ENCODE measurements around the gene PLCB4. TPM values are rescaled to one million over a fixed set of nuclear protein-coding genes. Genes with fewer than 3 reads are reported as not detected.

PLCB4 gene
- total RNA-seq, 1 donor from 2014 or later: 16.4 TPM

DNA sequence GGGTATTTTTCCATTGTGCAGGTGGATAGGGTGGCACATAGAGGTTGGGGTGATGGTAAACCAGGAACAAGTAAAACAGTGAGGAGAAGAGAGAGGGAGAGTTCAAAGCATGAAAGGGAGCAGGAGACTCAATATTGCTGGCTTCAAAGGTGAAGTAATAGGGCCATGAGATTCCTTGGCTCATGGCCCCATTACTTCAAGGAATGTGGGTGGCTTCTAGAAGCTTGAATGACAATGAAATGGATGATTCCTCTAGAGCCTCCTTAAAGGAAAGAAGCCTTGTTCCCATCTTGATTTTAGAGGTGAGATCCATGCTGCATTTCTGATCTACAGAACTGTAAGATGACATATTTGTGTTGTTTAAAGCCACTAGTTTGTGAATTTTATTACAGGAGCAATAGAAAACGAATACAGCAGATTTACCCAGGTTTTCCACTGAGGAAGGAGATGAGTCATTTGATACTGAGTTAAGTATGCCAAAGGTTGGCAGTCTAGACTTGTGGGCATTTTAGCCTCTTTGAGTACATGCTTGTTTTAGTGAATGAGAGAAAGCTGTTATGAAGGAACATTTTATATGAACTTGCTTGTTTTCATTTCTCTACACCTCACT lies 110.4 kb downstream of the PLCB4 start:
- no peak for DNase-seq

DNA sequence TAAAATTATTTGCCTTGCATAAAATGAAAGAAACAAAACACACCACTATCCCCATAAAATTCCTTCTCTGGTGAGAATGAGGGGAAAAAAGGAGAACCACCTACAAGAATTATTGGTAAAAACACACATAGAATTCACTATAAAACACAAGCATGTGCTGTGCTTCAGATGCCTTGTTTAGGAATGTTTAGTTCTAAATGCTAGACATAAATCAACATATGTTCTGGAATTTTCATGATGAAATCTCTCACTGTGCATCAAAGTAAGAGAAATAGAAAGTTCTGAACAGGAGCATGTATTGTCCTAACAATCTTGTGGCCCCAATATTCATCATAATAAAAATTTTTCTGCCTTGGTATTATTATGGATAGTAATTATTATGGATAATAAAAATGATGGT lies 111.0 kb downstream of the PLCB4 start:
- no peak for DNase-seq

DNA sequence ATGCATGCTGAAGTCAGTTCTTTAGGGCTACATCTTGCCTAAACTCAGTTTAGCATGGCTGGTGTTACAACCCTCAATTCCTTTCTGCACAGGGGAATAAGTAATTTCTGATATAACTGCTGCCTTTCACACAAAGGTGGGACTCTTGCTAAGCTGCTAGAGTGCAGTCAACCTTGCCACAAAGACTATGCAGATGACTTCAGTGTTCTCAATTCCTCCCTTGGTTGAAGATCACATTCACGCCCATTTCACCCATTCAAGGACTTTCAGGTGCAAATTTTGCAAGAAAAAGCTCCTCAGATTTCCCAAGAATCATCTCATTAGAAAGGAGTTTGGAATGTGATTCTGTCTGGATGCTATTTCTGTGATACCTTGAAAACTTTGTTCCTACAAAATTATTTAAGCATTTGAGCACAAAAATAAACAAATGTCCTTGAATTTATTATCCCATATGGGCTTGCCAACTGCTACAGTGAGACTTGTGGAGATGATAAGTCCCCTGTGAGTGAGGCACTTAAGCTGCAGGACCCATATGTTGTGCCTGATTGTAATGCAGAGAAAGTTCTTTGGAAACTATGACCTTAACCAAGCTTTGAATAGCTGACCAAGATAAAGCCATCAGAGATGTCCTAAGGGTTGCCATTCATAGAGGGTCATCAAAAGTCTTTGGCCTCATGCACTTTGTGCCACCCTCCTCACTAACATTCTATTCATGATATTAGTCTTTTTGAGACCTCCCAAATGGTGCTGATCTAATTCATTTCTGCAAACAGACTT lies 111.8 kb downstream of the PLCB4 start:
- DNase-seq: no peak

DNA sequence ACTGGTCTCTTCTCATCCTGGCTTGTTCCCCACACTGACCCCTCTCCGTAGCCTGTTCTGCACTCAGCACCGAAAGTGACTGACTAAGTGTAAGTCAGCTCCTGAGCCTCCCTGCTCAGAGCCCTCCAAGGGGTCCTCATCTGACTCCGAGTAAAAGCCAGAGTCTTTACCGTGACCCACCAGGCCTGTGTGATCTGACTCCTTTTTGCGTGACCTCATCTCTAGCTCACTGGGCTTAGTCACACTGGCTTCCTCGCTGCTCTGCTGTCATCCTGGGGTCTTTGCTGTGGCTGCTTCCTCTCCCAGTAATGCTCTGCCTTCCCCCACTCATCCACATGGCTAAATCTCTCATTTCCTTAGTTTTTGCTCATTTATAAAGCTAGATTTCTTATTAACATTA lies 116.6 kb downstream of the PLCB4 start:
- DNase-seq: no peak

DNA sequence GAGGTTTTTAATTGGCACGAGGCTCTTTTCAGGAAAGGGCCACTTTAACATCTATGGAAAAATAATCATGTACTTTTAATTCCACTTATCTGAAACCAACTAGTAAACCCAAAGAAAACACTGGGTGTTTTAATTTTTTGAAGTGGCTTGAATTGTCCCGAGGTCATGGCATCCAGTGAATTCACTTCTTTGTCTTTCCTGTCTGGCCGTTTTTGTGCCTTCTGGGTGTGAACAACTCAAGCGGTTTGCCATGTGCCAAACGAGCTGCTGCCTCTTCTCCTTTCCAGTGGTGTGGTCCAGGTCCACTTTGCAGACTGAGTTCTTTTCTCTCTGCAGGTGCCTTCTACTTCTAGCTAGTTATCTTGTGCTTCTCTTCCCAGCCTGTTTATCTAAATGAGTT lies 117.5 kb downstream of the PLCB4 start:
- no peak for DNase-seq

DNA sequence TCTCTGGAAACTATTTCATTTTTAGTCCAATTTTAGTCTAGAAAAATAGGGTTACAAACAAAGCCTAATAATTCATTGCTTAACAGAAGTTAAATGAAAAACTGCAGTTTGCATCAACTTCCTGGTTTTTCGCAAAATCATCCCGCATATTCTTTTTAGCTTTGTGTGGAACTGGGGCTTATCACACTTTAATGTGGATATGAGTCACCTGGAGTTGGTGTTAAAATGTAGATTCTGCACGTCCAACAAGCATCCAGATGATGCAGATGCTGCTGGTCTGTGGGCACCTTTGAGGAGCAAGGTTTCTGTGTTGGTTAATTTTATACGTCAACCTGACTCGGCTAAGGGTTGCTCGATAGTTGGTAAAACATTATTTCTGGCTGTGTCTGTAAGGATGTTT lies 126.1 kb downstream of the PLCB4 start:
- DNase-seq: no peak

DNA sequence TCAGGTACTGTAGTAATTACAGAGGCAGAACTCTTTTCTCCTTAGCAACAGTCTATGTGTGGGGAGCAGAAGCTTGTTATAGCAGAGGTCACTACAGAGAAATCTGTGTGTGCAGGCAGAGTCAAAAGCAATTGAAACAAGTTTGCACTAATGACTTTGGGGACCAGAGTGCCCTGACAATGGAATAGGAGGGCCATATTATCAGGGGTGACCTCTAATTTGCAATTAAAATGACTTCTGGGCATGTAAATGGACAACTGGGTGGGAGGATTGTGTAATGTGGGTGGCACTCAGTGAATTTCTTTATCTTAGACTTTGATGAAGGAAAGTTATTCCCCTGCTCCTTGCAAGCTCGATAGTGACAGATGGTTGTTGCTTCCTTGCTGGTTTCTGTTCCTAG lies 127.2 kb downstream of the PLCB4 start:
- no peak for DNase-seq

DNA sequence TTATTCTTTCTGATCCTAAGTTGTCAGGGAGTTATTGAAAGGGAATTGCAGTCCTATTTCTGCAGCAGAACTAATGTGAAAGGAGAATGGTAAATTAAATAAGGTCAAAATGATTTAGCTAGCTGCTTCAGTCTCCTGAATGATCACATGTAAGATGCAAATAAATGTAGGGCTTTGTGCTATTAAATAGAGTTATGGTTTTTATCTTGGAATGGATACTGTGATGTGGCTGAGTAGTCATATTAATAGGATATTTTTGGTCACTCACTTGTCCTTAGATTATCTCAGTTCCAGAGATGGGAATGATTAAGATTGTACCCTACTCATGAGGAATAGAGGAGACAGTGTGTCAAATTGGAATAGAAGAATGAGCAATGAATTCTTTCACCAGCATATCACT lies 129.6 kb downstream of the PLCB4 start:
- DNase-seq: no peak

DNA sequence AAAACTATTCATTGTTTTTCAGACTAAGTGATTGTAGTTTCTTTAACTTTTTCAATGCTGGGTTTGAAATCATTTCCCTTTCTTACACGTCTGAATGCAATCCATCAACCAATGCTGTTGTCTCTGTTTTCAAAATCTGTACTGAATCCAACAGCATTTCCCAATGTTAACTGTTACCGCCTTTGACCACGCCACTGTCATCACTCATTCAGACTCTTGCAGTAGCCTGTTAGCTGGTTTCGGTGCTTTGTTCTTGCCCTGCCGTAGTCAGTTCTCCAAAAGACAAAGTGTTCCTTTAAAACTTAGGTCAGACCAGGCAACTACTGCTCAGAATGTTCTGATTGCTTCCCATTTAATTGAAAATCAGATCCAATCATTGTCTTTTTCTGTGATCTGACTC lies 131.3 kb downstream of the PLCB4 start:
- no peak for DNase-seq

DNA sequence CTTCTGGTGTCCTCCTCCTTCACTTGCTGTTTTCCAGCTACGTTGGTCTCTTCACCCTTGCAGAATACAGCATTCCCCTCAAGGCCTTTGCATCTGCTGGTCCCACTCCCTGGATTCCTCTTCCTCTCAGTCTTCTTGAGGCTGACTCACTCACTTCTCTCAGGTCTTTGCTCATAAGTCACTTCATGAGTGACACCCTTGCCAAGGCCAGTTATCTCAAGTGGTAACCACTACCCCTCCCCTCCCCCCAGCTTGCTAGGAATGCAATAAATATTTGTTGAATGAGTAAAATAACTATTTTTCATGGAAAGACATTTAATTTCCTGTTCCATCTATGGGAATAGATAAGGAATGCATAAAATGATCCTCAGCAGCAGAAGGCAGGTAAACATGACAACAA lies 131.7 kb downstream of the PLCB4 start:
- no peak for DNase-seq

DNA sequence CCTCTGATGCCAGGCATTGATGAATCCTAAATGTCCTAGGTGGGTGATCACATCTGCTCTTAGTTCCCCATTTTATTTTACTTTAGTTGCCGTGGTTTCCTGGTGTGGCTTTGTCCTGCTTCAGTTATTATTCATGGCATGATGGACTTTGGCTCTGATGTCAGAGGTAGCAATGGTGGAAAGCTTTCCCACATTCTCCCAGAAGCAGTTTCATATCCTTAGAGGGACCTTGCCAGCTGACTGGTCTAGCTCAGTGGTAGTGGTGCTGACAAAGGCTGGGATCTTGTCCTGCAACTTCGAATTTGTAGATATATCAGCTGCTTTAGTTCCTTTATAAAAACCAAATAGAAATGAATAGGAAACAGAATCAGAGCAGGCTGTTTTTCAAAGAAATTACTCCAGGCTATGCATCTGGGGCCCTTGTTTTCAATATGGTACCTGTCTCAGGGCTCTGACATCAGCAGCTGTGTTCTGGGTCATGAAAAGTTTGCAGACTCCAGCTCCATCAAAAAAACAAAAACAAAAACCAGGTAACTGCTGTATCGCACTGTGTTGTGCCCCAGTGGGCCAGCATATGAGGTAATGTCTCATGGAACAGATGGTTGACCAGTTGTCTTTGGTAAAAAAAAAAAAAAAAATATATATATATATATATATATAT lies 133.7 kb downstream of the PLCB4 start:
- no peak for DNase-seq

DNA sequence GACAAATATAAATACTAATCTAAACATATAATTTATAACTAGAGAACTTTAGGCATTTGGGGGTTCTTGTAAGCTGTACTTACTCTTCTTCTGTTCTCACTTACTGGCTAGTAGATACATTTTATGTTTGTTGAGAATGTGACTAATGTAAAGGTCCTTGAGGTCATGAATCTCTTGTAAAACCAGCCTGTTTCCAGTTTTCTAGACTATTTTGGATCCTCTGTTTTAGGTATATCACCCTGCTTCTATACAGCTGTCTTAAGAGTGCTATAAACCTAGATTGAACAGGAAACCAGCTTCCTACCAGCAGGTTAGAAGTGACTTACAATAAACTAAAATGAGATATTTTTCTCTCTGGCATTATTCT lies 134.2 kb downstream of the PLCB4 start:
- DNase-seq: no peak

DNA sequence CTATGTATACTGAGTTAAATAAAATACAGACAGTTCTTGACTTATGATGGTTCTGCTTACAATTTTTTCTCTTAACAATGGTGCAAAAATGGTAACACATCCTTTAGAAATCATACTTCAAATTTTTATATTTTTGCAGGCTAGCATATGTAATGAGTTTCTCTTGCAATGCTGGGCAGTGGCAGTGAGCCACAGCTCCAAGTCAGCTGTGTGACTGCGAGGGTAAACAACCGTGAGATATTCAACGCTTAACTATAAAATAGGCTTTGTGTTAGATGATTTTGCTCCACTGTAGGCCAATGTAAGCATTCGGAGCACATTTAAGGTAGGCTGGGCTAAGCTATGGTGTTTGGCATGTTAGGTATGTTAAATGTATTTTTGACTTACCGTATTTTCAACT lies 136.1 kb downstream of the PLCB4 start:
- DNase-seq: no peak

DNA sequence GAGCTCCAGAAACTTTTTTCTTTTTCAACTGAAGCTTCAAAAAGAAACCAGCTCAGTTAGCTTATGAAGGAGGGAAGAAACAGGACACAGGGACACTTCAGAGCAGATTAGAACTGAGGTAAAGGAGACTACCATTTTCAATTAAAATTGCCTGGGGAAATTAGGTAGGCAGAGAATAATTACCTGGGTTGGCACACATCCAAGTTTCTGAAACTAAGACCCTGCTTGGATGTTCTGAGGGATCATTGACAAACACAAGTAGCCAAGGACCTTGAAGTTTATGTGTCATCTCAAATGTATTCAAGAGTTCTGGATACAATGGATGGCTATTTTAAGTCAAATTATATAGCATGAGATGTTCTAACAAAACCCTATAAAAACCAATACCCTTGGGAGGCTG lies 137.6 kb downstream of the PLCB4 start:
- DNase-seq: no peak

DNA sequence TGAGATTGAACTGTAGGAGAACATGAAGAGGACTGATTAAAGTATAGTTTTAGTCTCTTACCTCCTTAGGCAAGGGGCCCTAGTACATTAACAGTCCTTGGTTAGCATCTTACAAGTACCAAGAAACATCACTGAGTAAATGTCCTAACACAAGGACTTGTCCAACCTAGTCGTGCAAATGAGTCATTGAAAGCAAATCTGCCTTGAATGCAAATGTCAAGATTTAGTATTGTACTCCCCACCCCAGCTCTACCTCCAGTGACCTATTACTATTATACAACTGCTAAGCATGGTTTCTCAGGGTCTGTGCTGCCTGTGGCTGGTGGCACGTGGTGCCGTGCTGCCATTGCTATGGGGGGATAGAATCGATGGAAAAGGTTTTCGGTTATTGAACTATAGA lies 138.4 kb downstream of the PLCB4 start:
- DNase-seq: no peak

DNA sequence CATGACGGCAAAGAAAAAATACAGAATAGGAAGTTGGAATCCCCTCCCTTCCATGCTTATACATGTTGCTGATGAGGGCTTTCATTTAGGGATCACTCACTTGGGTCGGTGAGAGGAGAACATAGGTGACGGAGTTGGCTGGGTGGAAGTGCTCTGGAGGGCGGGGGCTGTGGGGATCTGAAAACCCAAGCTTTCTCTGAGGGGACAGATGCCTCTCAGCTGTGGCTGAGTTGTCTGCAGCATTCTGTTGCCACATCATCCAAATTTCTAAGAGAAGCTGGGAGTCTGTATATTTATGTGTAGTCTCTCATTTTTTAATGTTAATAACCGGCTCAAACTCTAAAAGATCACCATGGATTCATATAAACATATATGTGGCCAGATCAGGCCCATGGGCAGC lies 141.5 kb downstream of the PLCB4 start:
- no peak for DNase-seq

DNA sequence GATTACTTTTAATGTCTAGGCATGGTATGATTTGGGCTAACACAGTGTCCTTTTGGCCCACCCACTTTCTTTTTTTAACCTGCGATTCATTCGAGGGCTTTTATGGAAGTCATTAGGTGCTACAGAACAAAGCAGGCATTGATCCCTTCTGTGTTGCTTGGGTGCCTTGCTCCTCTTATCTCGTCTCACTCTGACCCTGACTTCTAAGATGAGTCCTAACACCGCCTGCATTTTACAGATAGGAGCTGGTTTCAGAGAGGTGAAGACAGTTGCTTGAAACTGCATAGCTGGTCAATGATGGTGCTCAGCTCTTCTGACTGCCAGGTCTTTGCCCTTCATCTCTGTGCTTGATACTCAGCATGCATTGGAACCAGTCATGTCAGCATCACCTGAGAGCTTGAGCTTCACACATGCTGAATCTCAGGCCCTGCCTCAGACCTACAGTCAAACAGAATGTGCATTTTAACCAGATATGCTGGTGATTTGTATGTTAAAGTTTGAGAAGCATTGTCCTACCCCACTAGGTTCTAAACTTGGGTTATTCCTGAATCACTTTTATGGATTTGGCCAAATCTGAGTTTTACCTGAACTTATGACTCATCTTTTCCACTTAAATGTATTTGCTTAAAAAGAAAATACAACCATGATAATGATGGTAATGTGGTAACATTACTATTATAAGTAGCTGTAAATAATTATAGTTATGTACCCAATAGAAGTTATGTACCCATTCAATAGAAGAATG lies 142.3 kb downstream of the PLCB4 start:
- DNase-seq: no peak

DNA sequence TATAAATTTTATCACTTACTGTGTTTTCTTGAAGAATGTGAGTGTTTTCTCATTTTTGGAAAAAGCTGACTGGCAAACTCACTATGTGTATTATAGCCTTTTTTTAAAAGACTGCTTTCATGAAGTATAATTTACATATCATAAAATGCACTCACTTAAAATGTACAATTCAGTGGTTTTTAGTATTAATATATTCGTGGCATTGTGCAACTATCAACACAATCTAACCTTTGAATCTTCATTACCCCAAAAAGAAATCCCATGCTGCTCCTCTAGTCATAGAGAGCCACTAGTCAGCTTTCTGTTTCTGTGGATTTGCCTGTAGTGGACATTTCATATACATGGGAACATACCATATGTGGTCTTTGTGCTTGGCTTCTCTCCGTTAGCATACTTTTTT lies 143.8 kb downstream of the PLCB4 start:
- DNase-seq: no peak

DNA sequence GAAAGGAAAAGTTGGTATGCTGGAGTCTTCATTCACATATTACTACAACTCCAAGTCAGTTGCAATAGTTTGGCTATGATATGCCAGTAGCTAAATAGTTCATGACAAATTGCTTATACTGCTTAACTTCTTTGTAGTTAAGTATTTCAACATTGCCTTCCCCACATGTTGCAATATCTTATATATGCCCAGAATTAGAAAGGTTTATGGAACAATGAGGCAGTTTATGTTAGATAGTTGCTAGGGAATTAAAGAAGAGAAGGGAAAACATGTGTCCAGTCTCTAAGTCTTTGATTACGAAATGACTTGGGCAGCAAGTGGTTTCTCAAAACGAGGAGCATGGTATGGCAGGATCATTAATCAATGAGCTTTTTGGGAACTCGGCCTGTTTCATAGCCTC lies 145.8 kb downstream of the PLCB4 start:
- DNase-seq: no peak

DNA sequence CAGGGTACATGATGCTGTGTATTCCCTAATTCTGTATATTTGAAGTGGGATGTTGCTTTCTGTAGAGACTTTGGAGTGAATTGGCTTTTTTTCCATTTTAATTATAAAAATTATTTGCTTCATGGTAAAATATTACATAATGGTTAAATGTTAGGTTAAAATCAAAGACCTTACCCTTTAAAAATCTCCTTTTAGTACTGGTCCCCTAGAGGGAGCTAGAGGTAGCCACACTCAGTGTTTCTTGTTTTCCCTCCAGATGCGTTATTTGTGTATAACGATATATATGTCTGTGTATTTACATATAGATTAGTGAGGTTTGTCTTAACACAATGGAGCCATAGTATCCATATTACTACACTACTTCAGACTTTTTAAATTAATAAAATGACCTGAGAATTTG lies 146.7 kb downstream of the PLCB4 start:
- no peak for DNase-seq

DNA sequence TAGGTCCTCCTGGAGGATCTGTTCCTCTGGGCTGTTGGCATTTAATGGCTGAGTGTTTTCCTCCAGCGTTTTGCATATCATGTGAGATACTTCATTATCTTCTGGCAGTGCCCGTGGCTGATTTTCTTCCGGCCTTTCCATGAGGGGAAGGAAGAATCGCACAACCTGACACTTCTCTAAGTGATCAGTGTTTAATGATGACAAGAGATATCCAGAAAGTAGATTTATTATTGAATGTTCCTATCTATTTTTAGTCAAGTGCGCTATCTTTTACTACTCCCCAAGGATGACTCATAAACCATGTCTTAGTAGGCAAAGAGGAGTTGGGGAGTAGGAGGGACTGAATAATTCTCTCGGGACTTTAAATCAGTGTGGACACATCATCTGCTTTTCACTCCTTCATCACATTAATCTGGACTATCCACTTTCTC lies 149.7 kb downstream of the PLCB4 start:
- no peak for DNase-seq

DNA sequence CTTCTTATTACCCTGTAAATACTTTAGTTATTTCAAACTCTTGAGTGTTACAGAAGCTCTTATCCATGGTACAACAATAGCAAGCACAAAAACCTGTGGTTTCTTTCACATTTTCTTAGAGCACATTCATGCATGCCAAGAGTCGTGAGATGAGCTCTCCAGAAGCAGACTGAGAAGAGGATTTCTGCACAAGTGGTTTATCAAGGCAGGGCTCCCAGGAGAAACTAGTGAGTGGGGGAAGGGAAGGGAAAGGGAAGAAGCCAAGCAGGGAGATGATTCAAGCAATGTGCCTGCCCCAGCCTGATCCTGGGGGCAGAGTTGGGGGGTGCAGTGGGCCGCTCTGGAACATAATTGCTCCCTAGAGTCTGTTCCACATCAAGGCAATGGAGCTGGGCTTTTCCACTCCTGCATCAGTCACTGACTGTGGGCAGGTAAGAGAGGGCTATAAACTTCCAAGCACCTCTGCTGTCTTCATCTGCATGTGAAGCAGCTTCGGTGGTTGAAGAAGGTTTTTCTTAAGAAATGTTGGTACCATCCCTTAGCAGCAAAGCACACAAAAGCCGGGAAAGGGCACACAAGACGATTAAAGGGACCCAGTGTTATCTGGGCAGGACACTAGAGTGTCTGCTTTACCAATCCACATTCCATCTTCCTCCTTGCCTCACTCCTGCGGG lies 152.1 kb downstream of the PLCB4 start:
- DNase-seq: no peak

DNA sequence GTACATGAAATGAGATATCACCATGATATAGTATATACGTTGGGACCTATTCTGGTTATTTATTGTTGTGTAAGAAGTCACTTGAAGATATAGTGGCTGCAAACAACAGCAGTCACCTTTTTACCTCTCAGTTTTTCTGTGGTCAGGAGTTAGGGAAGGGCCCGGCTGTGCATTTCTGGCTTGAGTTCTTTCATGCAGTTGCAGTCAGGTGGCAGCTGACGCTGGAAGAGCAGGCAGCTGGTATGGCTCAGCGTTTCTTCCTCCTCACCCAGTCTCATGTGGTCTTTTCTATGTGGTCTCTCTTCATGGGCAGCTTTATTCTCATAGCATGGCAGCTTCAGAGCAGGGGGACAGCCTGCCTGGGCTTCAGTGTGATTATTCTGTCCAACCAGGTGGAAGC lies 154.4 kb downstream of the PLCB4 start:
- DNase-seq: no peak
